ENCODE data around the gene SLX9.
"Not testable (repeated sequence)": the region's sequence is repeated elsewhere in the genome, so short reads cannot be mapped to it uniquely, and the experiment has no call there.

Gene SLX9

DNA sequence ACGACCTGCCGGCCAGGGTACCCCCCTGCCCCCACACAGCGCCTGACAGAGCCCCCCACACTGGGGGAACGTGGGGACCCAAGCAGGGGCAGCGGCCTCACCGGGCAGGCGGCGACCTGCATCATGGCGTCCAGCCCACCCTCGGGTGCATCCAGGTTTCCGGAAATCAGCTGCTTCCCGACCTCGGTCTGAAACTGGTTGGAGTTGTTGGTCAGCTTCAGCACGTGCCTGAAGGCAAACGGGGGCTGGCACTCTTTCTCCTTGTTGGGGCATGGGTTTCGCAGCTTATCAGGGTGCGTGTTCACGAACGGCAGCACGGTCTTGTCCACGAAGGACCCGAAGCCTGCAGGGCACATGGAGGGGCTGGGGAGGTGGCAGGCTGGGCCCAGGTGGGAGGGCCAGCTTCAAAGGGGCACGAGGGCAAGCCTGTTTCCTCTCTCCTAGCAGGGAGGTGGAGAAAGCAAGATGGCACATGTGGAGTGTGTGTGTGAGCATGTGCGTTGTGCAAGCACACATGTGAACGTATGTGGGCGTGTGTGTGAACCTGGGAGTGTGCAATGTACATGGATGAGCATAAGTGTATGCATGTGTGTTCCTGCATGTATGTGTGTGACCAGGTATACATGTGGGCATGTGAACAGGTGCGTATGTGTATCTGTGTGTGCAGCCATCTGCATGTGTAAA is 38.3 kb upstream of the SLX9 start:
- in situ Hi-C loops (cut with MboI; ENCODE audit: low sequenced_read_pairs), result no loop called here

DNA sequence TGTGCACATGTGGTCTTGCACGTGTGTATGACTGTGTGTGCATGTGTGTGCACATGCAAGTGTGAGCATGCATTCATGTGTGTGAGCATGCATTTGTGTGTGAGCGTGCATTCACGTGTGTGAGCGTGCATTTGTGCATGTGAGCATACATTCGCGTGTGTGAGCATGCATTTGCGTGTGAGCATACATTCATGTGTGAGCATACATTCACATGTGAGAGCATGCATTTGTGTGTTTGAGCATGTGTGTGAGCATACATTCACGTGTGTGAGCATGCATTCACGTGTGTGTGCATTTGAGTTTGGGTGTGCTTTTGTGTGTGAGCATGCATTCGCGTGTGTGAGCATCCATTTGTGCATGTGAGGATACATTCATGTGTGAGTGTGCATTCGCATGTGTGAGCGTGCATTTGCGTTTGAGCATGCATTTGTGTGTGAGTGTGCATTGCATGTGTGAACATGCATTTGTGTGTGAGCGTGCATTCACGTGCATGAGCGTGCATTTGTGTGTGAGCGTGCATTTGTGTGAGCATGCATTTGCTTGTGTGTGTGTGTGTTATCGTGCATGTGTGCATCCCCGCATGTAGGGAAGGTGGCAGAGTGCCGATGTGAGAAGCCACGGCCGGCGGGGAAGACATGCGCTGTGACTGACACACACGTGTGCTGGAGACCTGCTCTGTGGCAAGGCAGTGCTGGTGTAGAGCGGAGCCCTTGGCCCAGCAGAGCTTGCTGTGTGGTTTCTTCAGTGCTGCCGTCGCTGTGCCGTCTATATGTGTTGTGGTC is 37.4 kb upstream of the SLX9 start:
- in situ Hi-C loops (cut with MboI; ENCODE audit: low sequenced_read_pairs), result no loop called here

GRCh38 chr21:44903050-44903685 is 36.7 kb upstream of the SLX9 start:
- in situ Hi-C loops (cut with MboI; ENCODE audit: low sequenced_read_pairs), result no loop called here

DNA sequence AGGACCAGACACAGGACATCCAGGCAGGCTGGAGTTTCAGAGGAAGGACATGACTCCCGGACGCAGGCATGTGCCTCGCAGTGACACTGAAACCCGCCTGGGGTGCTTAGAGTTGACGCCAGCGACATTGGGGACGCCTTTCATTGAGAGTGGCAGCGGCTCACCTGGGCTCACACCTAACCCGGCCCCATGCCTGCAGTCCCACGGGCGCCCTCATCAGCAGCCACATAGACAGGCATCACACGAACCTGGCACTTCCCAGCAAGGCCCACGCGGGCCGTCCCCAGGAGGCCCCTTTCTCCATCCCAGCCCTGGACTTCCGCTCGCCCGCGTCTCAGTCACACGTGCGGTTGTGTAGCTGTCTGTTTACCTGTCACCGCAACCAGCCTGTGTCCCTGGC is 36.1 kb upstream of the SLX9 start:
- in situ Hi-C loops (cut with MboI; ENCODE audit: low sequenced_read_pairs), result no loop called here

DNA sequence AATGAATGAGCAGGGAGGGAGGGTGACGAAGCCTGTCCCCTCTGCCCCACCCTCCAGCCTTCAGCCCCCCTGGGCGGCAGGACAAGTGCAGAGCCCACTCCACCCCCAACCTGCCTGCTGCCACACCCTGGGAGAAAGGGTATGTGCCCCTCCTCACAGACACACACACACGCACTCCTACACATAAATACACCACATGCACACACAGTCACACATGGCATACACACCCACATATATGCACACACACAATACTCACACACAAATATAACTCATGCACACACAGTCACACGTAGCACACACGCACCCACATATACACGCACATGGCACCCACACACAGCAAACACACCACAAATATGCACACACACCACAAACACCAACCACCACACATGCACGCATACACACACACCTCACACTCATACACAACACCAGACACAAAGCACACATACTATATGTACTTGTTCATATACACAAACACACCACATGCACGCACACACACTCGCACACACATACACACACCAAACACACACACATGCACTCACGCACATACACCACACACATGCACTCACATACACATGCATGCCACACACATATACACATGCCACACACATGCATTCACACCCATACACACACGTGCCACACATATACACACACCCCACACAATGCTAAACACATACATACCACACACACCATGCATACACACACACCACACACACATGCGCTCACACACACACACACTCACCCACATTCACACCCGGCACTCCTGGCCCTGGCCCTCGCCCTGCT is 35.5 kb upstream of the SLX9 start:
- in situ Hi-C loops (cut with MboI; ENCODE audit: low sequenced_read_pairs), result no loop called here

DNA sequence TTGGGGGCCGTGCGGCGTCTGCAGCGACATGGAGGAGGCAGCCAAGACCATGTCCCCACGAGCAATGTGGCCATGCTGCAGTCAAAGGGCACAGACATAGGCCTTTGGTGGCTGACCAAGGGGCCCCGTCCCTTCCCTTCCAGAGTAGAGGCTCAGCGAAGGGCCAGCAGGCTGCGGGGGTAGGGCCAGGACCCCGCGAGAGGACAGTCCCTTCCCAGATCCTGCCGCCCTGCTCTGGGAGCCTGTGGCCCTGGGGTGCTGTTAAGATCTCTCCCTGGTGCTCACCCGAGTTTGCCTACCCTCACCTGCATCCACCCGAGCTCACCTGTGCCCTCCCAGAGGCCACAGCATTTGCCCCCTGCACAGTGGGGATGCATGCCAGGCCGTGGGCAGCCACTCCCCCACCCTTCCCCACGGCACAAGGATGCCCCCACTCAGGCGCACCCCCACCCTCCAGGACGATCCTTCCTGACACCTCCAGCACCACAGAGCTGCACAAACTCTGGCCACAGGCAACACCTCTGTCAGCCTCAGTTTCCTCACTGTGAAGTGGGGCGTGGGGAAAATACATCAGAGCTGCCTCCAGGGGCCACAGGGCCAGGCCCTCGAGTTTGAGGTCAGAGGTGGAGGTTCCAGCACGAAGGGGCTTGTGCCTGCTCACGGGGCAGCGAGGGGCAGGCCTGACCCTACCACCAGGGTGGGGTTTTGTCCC is 34.7 kb upstream of the SLX9 start:
- in situ Hi-C loops (cut with MboI; ENCODE audit: low sequenced_read_pairs), result no loop called here

DNA sequence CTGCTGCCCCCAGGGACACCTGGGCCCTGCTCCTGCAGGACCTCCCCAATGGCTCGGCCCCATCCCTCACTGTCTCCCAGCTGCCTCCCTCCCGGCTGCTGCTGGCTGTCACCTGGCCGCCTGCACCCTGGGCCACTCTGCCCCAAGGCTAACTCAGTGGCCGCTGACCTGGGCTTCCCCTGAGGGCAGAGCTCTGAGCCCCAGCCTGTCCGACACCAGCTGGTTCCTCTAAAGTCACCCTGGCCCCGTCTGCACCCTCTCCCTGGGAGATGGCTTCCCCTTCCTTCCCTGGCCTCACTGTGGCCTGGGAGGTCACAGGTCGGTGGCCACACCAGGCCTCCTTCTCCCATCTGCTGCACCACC is 34.1 kb upstream of the SLX9 start:
- in situ Hi-C loops (cut with MboI; ENCODE audit: low sequenced_read_pairs), result no loop called here

GRCh38 chr21:44907225-44907965 is 32.4 kb upstream of the SLX9 start:
- in situ Hi-C loops (cut with MboI; ENCODE audit: low sequenced_read_pairs), result no loop called here

GRCh38 chr21:44907966-44908895 is 31.6 kb upstream of the SLX9 start:
- in situ Hi-C loops (cut with MboI; ENCODE audit: low sequenced_read_pairs), result no loop called here

DNA sequence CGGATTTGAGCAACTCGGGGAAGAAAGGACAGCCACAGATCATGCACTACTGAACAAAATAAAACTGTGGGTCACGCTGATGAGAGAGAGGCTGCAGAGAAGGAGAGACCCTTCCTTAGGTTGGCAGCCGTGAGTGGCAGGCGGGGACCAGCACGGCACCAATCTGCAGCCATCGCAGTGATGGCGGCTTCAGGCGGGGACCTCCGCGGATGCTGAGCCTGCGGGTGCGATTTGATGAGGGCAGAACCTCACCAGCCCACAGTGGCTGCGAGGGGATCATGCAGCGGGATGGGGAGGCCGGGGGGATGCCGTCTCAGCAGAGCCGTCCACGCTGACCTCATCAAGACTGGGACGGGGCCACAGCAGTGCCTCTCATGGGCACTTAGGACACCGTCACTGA is 30.9 kb upstream of the SLX9 start:
- in situ Hi-C loops (cut with MboI; ENCODE audit: low sequenced_read_pairs), result no loop called here

GRCh38 chr21:44909719-44910118 is 30.1 kb upstream of the SLX9 start:
- in situ Hi-C loops (cut with MboI; ENCODE audit: low sequenced_read_pairs), result no loop called here

GRCh38 chr21:44910229-44911067 is 29.4 kb upstream of the SLX9 start:
- in situ Hi-C loops (cut with MboI; ENCODE audit: low sequenced_read_pairs), result no loop called here

- in situ Hi-C loops (cut with MboI; ENCODE audit: low sequenced_read_pairs), result no loop called here
Measured at GRCh38 chr21:44911068-44911383, 28.8 kb upstream of the SLX9 start.

DNA sequence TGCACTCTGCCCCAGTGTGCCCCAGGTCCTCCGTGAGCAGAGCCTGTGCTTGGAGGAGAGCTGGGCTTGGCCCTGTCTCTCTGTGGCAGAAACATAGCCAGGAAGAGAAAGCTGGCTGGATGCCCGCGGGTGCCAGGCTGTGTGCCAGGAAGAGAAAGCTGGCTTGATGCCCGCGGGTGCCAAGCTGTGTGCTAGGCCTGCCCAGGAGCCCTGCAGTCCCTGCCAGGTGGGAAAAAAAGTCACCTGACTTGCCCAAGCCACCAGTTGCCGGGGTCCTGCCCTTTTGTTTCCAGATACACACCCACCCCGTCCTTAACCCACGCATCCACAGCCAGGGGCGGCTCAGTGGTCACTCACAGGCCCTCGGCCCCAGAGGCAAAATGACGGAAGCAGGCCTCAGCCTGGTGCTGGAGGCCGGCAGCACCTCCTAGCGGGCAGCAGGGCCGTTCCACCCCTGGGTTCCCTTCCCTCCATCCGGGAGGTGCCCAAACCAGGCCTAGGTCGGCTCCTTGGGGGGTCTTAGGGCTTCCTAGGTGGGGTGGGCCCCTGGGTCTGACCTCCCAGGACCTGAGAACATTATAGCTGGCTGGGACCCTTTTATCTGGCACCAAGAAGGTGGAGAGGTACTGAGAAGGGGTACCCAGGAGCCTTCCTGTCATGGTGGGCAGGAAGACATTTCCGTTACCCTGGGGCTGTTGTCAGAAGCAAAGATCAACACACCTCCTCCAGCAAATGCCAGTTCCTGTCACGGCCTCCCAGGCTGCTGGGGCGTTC is 28.3 kb upstream of the SLX9 start:
- in situ Hi-C loops (cut with MboI; ENCODE audit: low sequenced_read_pairs), result no loop called here

DNA sequence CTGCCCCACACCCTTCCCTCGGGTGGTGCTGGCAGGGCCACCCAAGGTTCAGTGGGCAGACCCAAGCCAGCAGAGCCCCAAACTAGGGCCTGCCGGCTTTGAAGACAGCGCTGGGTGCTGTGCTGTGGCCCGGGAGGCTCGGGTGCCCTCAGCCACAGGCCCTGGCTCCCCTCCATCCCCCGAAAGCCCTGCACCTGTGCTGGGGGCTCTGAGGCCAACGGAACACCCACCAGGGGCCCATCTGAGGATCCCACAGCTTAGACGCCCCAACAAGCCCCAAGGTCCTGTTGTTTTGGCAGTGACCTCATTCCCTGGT is 27.7 kb upstream of the SLX9 start:
- in situ Hi-C loops (cut with MboI; ENCODE audit: low sequenced_read_pairs), result no loop called here

DNA sequence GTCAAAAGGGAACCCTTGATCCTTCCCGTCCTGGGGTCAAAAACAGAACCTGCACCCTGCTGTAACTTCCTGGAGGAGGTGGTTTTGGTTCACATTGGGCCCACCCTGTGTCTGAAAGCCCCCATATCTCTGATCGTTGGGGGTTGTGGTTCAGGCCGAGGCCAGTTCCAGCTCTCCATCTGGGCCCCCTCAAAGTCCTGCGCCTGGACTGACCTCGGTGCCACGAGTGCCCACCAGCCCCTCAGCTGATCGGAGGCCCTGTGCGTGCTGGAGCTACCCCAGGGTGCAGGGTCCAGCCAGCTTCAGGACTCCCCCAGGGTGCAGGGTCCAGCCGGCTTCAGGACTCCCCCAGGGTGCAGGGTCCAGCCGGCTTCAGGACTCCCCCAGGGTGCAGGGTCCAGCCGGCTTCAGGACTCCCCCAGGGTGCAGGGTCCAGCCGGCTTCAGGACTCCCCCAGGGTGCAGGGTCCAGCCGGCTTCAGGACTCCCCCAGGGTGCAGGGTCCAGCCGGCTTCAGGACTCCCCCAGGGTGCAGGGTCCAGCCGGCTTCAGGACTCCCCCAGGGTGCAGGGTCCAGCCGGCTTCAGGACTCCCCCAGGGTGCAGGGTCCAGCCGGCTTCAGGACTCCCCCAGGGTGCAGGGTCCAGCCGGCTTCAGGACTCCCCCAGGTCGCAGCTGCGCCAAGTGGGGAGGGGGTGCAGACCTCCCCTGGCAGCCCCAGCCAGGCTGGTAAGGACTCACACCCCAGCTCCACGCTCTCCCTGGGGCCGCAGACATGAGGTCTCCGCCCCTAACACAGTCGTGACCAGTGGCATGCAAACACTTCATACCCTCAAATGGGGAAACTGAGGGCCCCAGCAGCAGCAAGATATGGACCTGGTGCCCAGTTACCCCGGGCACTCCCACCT is 27.1 kb upstream of the SLX9 start:
- in situ Hi-C loops (cut with MboI; ENCODE audit: low sequenced_read_pairs), result not testable (repeated sequence)

All from hTERT RPE-1 (cell line).